Measurements from ENCODE around the gene LSS. TPM values are rescaled to one million over a fixed set of nuclear protein-coding genes. Genes with fewer than 3 reads are reported as not detected.

Gene LSS
- total and polyA plus RNA-seq, 4 donors, result 27.6 to 194 (median 89.3) TPM

GRCh38 chr21:46206163-46207005 lies 22.2 kb downstream of the LSS start:
- TF ChIP-seq GABPA (IDR thresholded peaks at IDR 0.05 in 1 of 2, conservative IDR thresholded peaks at IDR 0.05 in 1 of 2), result no peak
- no peak for TF ChIP-seq HNF4A (conservative IDR thresholded peaks at IDR 0.05)
- no peak for TF ChIP-seq ZBTB33 (IDR thresholded peaks at IDR 0.05)
- no peak for TF ChIP-seq MAX (IDR thresholded peaks at IDR 0.05)
- no peak for TF ChIP-seq CTCF (IDR thresholded peaks at IDR 0.05; ENCODE audit: low read depth, low read length, missing input control)
- no peak for TF ChIP-seq RAD21 (IDR thresholded peaks at IDR 0.05)
- TF ChIP-seq JUND (IDR thresholded peaks at IDR 0.05), result no peak
- TF ChIP-seq SP1 (IDR thresholded peaks at IDR 0.05), result no peak
- no peak for TF ChIP-seq FOXA2 (IDR thresholded peaks at IDR 0.05)
- Histone ChIP-seq H3K36me3 (ENCODE audit: control insufficient read depth in 4 of 4, insufficient read depth in 3 of 4, low read depth in 1 of 4, low read length in 3 of 4) (peaks cover 16 to 83% (median 36%) of the 10 kb centered on the region in 4 donors), H3K9ac (ENCODE audit: low read depth in 1 of 2, low read length in 2 of 2) (no peak overlapping the region), H3K9me3 (ENCODE audit: control insufficient read depth in 4 of 4, low read length in 3 of 4) (no peaks in the 10 kb centered on the region), H3K27me3 (ENCODE audit: control insufficient read depth in 4 of 4, insufficient read depth in 4 of 4, low read length in 3 of 4) (no peaks in the 10 kb centered on the region), H3K27ac (ENCODE audit: low read depth in 1 of 2, low read length in 2 of 2) (no peak overlapping the region), H3K4me3 (ENCODE audit: low read depth in 1 of 3, low read length in 3 of 3) (no peak overlapping the region), H3K4me1 (ENCODE audit: control insufficient read depth in 4 of 4, insufficient read depth in 4 of 4, low read length in 3 of 4) (no peaks in the 10 kb centered on the region)
- no peak for DNase-seq (ENCODE audit: low spot score)
- 96% methylated on average over 24 of the region's 24 CpGs for WGBS

- no peak overlapping the region for H3K9ac ChIP-seq (ENCODE audit: low read depth in 1 of 2, low read length in 2 of 2)
- DNase-seq (ENCODE audit: low spot score), result no peak
Observed at GRCh38 chr21:46205766-46206162, 22.8 kb downstream of the LSS start.

More at GRCh38 chr21:46205766-46206162, 22.8 kb downstream of the LSS start:
- H3K4me1 ChIP-seq (ENCODE audit: control insufficient read depth in 4 of 4, insufficient read depth in 4 of 4, low read length in 3 of 4), result no peaks in the 10 kb centered on the region
- H3K36me3 ChIP-seq (ENCODE audit: control insufficient read depth in 4 of 4, insufficient read depth in 3 of 4, low read depth in 1 of 4, low read length in 3 of 4), result peaks cover 16 to 80% (median 33%) of the 10 kb centered on the region in 4 donors
- 97% methylated on average over 16 of the region's 16 CpGs for WGBS
- no peaks in the 10 kb centered on the region for H3K9me3 ChIP-seq (ENCODE audit: control insufficient read depth in 4 of 4, low read length in 3 of 4)
- no peaks in the 10 kb centered on the region for H3K27me3 ChIP-seq (ENCODE audit: control insufficient read depth in 4 of 4, insufficient read depth in 4 of 4, low read length in 3 of 4)
- no peak overlapping the region for H3K4me3 ChIP-seq (ENCODE audit: low read depth in 1 of 3, low read length in 3 of 3)
- no peak overlapping the region for H3K27ac ChIP-seq (ENCODE audit: low read depth in 1 of 2, low read length in 2 of 2)
- TF ChIP-seq JUND (IDR thresholded peaks at IDR 0.05) (no peak), RXRA (IDR thresholded peaks at IDR 0.05) (no peak), FOXA2 (IDR thresholded peaks at IDR 0.05) (no peak), REST (IDR thresholded peaks at IDR 0.05) (no peak), ZBTB33 (IDR thresholded peaks at IDR 0.05) (no peak), NR2F2 (IDR thresholded peaks at IDR 0.05) (no peak), SP1 (IDR thresholded peaks at IDR 0.05) (no peak), HNF4G (IDR thresholded peaks at IDR 0.05) (no peak), EGR1 (IDR thresholded peaks at IDR 0.05; ENCODE audit: low read depth in 2 of 2) (no peak), YY1 (IDR thresholded peaks at IDR 0.05) (no peak), MAX (IDR thresholded peaks at IDR 0.05) (no peak), FOXA1 (IDR thresholded peaks at IDR 0.05) (no peak), CTCF (IDR thresholded peaks at IDR 0.05; ENCODE audit: low read depth, low read length, missing input control) (no peak), TAF1 (conservative IDR thresholded peaks at IDR 0.05) (no peak), GABPA (IDR thresholded peaks at IDR 0.05 in 1 of 2, conservative IDR thresholded peaks at IDR 0.05 in 1 of 2) (no peak)
